HL-60/S4 (cell line): ENCODE data around the gene ARHGAP15.

Experiments
- in situ Hi-C: fragments of 300-500 bp; cut with MboI; formaldehyde crosslinking; loops from 2 replicates; pipeline ENCODE4 v1.14.3; 2022; ENCODE audit warnings: low sequenced_read_pairs

Gene ARHGAP15

GRCh38 chr2:143218621-143219020 is 89.4 kb downstream of the ARHGAP15 start:
- in situ Hi-C loops, result no loop called here

- in situ Hi-C loops, result no loop called here
Measured at GRCh38 chr2:143219266-143219665, 90.0 kb downstream of the ARHGAP15 start.

GRCh38 chr2:143223556-143223955 is 94.3 kb downstream of the ARHGAP15 start:
- in situ Hi-C loops, result no loop called here

GRCh38 chr2:143225931-143226330 is 96.7 kb downstream of the ARHGAP15 start:
- in situ Hi-C loops, result no loop called here

- in situ Hi-C loops, result no loop called here
Measured at GRCh38 chr2:143226714-143227541, 97.7 kb downstream of the ARHGAP15 start.

- in situ Hi-C loops, result no loop called here
Measured at GRCh38 chr2:143229411-143229810, 100.2 kb downstream of the ARHGAP15 start.

GRCh38 chr2:143229952-143230351 is 100.7 kb downstream of the ARHGAP15 start:
- in situ Hi-C loops, result no loop called here

- in situ Hi-C loops, result no loop called here
Measured at GRCh38 chr2:143230506-143231253, 101.5 kb downstream of the ARHGAP15 start.

- in situ Hi-C loops, result no loop called here
Measured at GRCh38 chr2:143231254-143231645, 102.0 kb downstream of the ARHGAP15 start.

GRCh38 chr2:143237146-143237777 is 108.0 kb downstream of the ARHGAP15 start:
- in situ Hi-C loops, result no loop called here

- in situ Hi-C loops, result no loop called here
Measured at GRCh38 chr2:143241403-143242088, 112.3 kb downstream of the ARHGAP15 start.

GRCh38 chr2:143246246-143246645 is 117.0 kb downstream of the ARHGAP15 start:
- in situ Hi-C loops, result no loop called here

- in situ Hi-C loops, result no loop called here
Measured at GRCh38 chr2:143246815-143247744, 117.9 kb downstream of the ARHGAP15 start.

- in situ Hi-C loops, result no loop called here
Measured at GRCh38 chr2:143248631-143249030, 119.4 kb downstream of the ARHGAP15 start.

GRCh38 chr2:143251681-143252080 is 122.5 kb downstream of the ARHGAP15 start:
- in situ Hi-C loops, result loop anchor here (10.0 kb wide), 1 partner anchor 137 kb away; no protein-coding TSS in a partner anchor

- in situ Hi-C loops, result loop anchor here (10.0 kb wide), 1 partner anchor 138 kb away; no protein-coding TSS in a partner anchor
Measured at GRCh38 chr2:143252138-143252907, 123.1 kb downstream of the ARHGAP15 start.

- in situ Hi-C loops, result loop anchor here (10.0 kb wide), 1 partner anchor 139 kb away; no protein-coding TSS in a partner anchor
Measured at GRCh38 chr2:143254110-143254509, 124.9 kb downstream of the ARHGAP15 start.

- in situ Hi-C loops, result loop anchor here (10.0 kb wide), 1 partner anchor 140 kb away; no protein-coding TSS in a partner anchor
Measured at GRCh38 chr2:143255086-143255485, 125.9 kb downstream of the ARHGAP15 start.

- in situ Hi-C loops, result loop anchor here (10.0 kb wide), 1 partner anchor 141 kb away; no protein-coding TSS in a partner anchor
Measured at GRCh38 chr2:143255899-143256298, 126.7 kb downstream of the ARHGAP15 start.
